ENCODE data around the gene CD300E. TPM values are rescaled to one million over a fixed set of nuclear protein-coding genes. Genes with fewer than 3 reads are reported as not detected.
"Not testable (repeated sequence)": the region's sequence is repeated elsewhere in the genome, so short reads cannot be mapped to it uniquely, and the experiment has no call there.

CD300E gene
- total and polyA plus RNA-seq, 2 of the 4 experiments (the other 2 are of a cell fraction), result not detected

DNA sequence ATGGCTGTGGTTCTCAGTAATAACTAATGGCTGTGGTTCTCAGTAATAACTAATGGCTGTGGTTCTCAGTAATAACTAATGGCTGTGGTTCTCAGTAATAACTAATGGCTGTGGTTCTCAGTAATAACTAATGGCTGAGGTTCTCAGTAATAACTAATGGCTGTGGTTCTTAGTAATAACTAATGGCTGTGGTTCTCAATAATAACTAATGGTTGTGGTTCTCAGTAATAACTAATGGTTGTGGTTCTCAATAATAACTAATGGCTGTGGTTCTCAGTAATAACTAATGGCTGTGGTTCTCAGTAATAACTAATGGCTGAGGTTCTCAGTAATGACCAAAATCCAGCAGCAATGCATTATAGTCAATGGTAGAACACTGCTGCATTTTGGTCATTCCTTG lies 49.9 kb downstream of the CD300E start:
- H3K4me1 ChIP-seq (ENCODE audit: control insufficient read depth, insufficient read depth, low read length); H3K4me3 ChIP-seq (ENCODE audit: insufficient read depth, low read depth, low read length); H2BK120ac ChIP-seq (ENCODE audit: low read depth, low read length); H3K36me3 ChIP-seq (ENCODE audit: control insufficient read depth, insufficient read depth, low read length); H4K5ac ChIP-seq (ENCODE audit: low read depth, low read length); H2BK5ac ChIP-seq (ENCODE audit: low read depth, low read length, poor library complexity, severe bottlenecking); DNase-seq; CTCF ChIA-PET; H3K23ac ChIP-seq (ENCODE audit: low read depth, low read length); H3K4ac ChIP-seq (ENCODE audit: low read depth, low read length); ATAC-seq (ENCODE audit: low read depth); H4K20me1 ChIP-seq (ENCODE audit: insufficient read depth, low read length); H3K4me2 ChIP-seq (ENCODE audit: low read depth, low read length); H2AK9ac ChIP-seq (replicated peaks; ENCODE audit: low read depth, low read length, poor library complexity); H3K79me1 ChIP-seq (ENCODE audit: low read depth in 1 of 2, low read length in 2 of 2); H4K8ac ChIP-seq (ENCODE audit: low read depth in 2 of 2, low read length in 2 of 2); POLR2A ChIA-PET (ENCODE audit: unreplicated experiment); BruUV-seq (replicated peaks); H4K91ac ChIP-seq (ENCODE audit: insufficient read depth, low read depth, low read length); H2AFZ ChIP-seq (replicated peaks; ENCODE audit: low read length, poor library complexity); in situ Hi-C loops (cut with MboI; ENCODE audit: low sequenced_read_pairs); H3K27ac ChIP-seq (ENCODE audit: insufficient read depth, low read length); H3K9me1 ChIP-seq (ENCODE audit: insufficient read depth, low read length); H2AK5ac ChIP-seq (ENCODE audit: low read depth, low read length); H3K9ac ChIP-seq (ENCODE audit: low read depth, low read length); intact Hi-C loops (cut with micrococcal nuclease); H2BK15ac ChIP-seq (ENCODE audit: low read depth, low read length); H3K14ac ChIP-seq (replicated peaks; ENCODE audit: low read depth, low read length); dilution Hi-C loops (cut with HindIII; ENCODE audit: low sequenced_read_pairs, unreplicated experiment); H3K56ac ChIP-seq (ENCODE audit: extremely low read depth, insufficient read depth, low read length); H2BK20ac ChIP-seq (ENCODE audit: low read depth, low read length); H3K27me3 ChIP-seq (ENCODE audit: control insufficient read depth, insufficient read depth, low read length); H3K18ac ChIP-seq (ENCODE audit: low read depth, low read length): not testable (repeated sequence)
- peaks cover 16% of the 10 kb centered on the region for H3K9me3 ChIP-seq (ENCODE audit: control insufficient read depth, insufficient read depth, low read length)
